ENCODE measurements around the gene TRIP4. TPM values are rescaled to one million over a fixed set of nuclear protein-coding genes. Genes with fewer than 3 reads are reported as not detected.

Gene TRIP4
- total and polyA plus RNA-seq, 2 donors (not counting 3 experiments of a cell fraction or from before 2014, with no cell fraction given): 10.9 to 31.1 TPM

- Histone ChIP-seq H3K9me3 (replicated peaks; ENCODE audit: control insufficient read depth, insufficient read depth, low read length) (no peaks in the 10 kb centered on the region), H3K4me3 (replicated peaks in 1 of 3; ENCODE audit: insufficient read depth in 1 of 3, low read depth in 1 of 3, low read length in 3 of 3) (no peak overlapping the region), H2AFZ (ENCODE audit: low read depth, low read length) (no peak overlapping the region), H3K4me1 (ENCODE audit: control insufficient read depth, extremely low read depth, insufficient read depth, low read length) (peaks cover 34% of the 10 kb centered on the region), H3K36me3 (ENCODE audit: control insufficient read depth in 2 of 2, extremely low read depth in 1 of 2, insufficient read depth in 2 of 2, low read length in 2 of 2) (peaks cover 0 to 2% of the 10 kb centered on the region in 2 experiments), H3K9ac (replicated peaks; ENCODE audit: extremely low read depth, insufficient read depth, low read length) (no peak overlapping the region), H3K27me3 (ENCODE audit: control insufficient read depth in 2 of 2, insufficient read depth in 2 of 2, low read length in 2 of 2) (no peaks in the 10 kb centered on the region), H3K9me1 (replicated peaks; ENCODE audit: control insufficient read depth, extremely low read depth, insufficient read depth, low read length) (no peaks in the 10 kb centered on the region), H3K79me2 (ENCODE audit: control insufficient read depth, insufficient read depth, low read length) (no peaks in the 10 kb centered on the region), H3K4me2 (ENCODE audit: insufficient read depth, low read length) (no peak overlapping the region), H4K20me1 (replicated peaks; ENCODE audit: control insufficient read depth, extremely low read depth, insufficient read depth, low read length) (no peaks in the 10 kb centered on the region), H3K27ac (ENCODE audit: insufficient read depth, low read depth, low read length) (no peak overlapping the region)
- BruUV-seq (replicated peaks): no TSS peak
- DNase-seq (ENCODE audit: low read depth, low spot score): no peak
- dilution Hi-C loops (cut with MboI; ENCODE audit: extremely low pct_ligation_motif_present, low sequenced_read_pairs) (no loop called here), intact Hi-C loops (cut with micrococcal nuclease) (no loop called here)
- no peak for FAIRE-seq
- ChIA-PET POLR2A (no interaction called here), CTCF (no interaction called here)
- TF ChIP-seq FOS (IDR thresholded peaks at IDR 0.05; ENCODE audit: borderline replicate concordance, insufficient read depth, low read length): no peak
- TF ChIP-seq EZH2 (IDR thresholded peaks at IDR 0.05; ENCODE audit: borderline replicate concordance, low read depth, low read length, severe bottlenecking): no peak
- TF ChIP-seq, protein P1, sequence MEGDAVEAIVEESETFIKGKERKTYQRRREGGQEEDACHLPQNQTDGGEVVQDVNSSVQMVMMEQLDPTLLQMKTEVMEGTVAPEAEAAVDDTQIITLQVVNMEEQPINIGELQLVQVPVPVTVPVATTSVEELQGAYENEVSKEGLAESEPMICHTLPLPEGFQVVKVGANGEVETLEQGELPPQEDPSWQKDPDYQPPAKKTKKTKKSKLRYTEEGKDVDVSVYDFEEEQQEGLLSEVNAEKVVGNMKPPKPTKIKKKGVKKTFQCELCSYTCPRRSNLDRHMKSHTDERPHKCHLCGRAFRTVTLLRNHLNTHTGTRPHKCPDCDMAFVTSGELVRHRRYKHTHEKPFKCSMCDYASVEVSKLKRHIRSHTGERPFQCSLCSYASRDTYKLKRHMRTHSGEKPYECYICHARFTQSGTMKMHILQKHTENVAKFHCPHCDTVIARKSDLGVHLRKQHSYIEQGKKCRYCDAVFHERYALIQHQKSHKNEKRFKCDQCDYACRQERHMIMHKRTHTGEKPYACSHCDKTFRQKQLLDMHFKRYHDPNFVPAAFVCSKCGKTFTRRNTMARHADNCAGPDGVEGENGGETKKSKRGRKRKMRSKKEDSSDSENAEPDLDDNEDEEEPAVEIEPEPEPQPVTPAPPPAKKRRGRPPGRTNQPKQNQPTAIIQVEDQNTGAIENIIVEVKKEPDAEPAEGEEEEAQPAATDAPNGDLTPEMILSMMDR (IDR thresholded peaks at IDR 0.05; ENCODE audit: extremely low read depth in 1 of 2, insufficient read depth in 1 of 2, low read depth in 1 of 2, low read length in 2 of 2): no peak
- TF ChIP-seq GATA2 (IDR thresholded peaks at IDR 0.05; ENCODE audit: insufficient read depth, insufficient read length, low read depth, low read length): no peak
- no peak for TF ChIP-seq MYC (IDR thresholded peaks at IDR 0.05; ENCODE audit: low read depth, low read length)
- TF ChIP-seq JUN (IDR thresholded peaks at IDR 0.05; ENCODE audit: borderline replicate concordance, insufficient read depth, insufficient read length, low read depth): no peak
- no peak for TF ChIP-seq POLR2AphosphoS5 (IDR thresholded peaks at IDR 0.05; ENCODE audit: insufficient read depth, low read depth, low read length)
- TF ChIP-seq, protein P2, sequence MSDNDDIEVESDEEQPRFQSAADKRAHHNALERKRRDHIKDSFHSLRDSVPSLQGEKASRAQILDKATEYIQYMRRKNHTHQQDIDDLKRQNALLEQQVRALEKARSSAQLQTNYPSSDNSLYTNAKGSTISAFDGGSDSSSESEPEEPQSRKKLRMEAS (IDR thresholded peaks at IDR 0.05; ENCODE audit: insufficient read depth, insufficient read length): no peak
- TF ChIP-seq POLR2A (IDR thresholded peaks at IDR 0.05; ENCODE audit: low read depth, low read length): no peak
Observed at GRCh38 chr15:64441852-64442251, 54.2 kb downstream of the TRIP4 start.

All from endothelial cell of umbilical vein (primary cell).